PFSK-1 (cell line): ENCODE data around the gene TRAM1L1.

Source experiments
- FOXP2 ChIP-seq: optimal IDR thresholded peaks from 2 replicates; pipeline ENCODE3; 2011; ENCODE audit warnings: borderline replicate concordance, control low read depth, inconsistent platforms; ENCODE audit not compliant: insufficient read depth; ENCODE audit errors: extremely low read length, extremely low read depth
- POLR2AphosphoS5 ChIP-seq: IDR thresholded peaks from 2 replicates; pipeline ENCODE4 v1.6.1; 2012; ENCODE audit warnings: low read depth, mild to moderate bottlenecking, control low read depth, low read length, moderate library complexity
- SIN3A ChIP-seq: IDR thresholded peaks from 2 replicates; pipeline ENCODE4 v1.6.1; 2012; ENCODE audit warnings: mild to moderate bottlenecking, low read length, moderate library complexity, borderline replicate concordance; ENCODE audit not compliant: insufficient read depth
- TAF1 ChIP-seq: IDR thresholded peaks from 2 replicates; pipeline ENCODE4 v1.6.1; 2012; ENCODE audit warnings: low read length, control low read depth, borderline replicate concordance; ENCODE audit not compliant: insufficient read depth
- TF ChIP-seq, protein P1 (sequence below), 2 experiments: IDR thresholded peaks; 2 replicates each; pipeline versions ENCODE4 v1.6.1 to v1.8.0; 2011 to 2012; ENCODE audit warnings: low read depth in 2 of 2, low read length in 2 of 2, control low read depth in 1 of 2, inconsistent platforms in 1 of 2, mild to moderate bottlenecking in 1 of 2, moderate library complexity in 1 of 2; ENCODE audit not compliant: insufficient read depth in 1 of 2

The TRAM1L1 gene

DNA sequence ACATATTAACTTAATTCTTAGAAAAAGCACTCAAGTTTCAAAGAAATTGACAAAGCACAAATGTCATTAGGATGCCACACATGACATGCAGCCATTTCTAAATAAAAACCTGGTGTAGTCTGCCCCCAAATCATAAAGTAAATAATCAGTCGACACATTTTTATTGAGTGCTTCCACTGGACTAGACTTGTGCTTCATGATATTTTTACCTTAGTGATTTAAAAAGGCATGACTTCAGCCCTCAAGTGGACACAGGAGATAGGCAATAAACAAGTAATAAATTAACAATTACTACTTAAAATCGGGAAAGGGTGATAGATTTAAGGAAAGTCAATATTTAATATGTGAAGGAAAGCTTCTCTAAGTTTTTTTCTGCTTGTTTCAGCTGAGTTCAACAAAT, 7.6 kb downstream of the TRAM1L1 start:
- TF ChIP-seq POLR2AphosphoS5 (no peak), TAF1 (no peak), SIN3A (no peak), FOXP2 (no peak)
- TF ChIP-seq, protein P1, sequence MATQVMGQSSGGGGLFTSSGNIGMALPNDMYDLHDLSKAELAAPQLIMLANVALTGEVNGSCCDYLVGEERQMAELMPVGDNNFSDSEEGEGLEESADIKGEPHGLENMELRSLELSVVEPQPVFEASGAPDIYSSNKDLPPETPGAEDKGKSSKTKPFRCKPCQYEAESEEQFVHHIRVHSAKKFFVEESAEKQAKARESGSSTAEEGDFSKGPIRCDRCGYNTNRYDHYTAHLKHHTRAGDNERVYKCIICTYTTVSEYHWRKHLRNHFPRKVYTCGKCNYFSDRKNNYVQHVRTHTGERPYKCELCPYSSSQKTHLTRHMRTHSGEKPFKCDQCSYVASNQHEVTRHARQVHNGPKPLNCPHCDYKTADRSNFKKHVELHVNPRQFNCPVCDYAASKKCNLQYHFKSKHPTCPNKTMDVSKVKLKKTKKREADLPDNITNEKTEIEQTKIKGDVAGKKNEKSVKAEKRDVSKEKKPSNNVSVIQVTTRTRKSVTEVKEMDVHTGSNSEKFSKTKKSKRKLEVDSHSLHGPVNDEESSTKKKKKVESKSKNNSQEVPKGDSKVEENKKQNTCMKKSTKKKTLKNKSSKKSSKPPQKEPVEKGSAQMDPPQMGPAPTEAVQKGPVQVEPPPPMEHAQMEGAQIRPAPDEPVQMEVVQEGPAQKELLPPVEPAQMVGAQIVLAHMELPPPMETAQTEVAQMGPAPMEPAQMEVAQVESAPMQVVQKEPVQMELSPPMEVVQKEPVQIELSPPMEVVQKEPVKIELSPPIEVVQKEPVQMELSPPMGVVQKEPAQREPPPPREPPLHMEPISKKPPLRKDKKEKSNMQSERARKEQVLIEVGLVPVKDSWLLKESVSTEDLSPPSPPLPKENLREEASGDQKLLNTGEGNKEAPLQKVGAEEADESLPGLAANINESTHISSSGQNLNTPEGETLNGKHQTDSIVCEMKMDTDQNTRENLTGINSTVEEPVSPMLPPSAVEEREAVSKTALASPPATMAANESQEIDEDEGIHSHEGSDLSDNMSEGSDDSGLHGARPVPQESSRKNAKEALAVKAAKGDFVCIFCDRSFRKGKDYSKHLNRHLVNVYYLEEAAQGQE (IDR thresholded peaks at IDR 0.05; ENCODE audit: insufficient read depth in 1 of 2, low read depth in 2 of 2, low read length in 2 of 2) = no peak

DNA sequence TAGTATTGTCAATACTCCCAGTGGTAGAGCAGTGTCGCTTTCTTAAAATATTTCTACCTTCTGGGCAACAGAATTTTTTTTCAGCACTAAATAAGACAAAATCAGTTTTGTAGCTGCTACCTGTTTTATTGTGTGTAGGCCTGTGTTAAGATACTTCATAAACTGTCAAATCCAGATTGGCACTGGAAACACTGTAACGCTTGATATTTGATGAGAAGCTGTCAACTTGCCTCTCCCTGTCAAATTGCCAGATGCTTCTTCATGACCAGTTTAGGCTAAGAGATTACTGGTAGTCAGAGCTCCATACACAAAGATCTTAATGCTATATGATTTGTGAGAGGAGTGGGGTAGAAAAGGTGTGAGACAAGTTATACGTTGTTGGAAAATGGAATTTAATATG, 17.3 kb downstream of the TRAM1L1 start:
- no peak for TF ChIP-seq SIN3A
- TF ChIP-seq POLR2AphosphoS5 = no peak
- no peak for TF ChIP-seq TAF1
- TF ChIP-seq, protein P1 (IDR thresholded peaks at IDR 0.05; ENCODE audit: insufficient read depth in 1 of 2, low read depth in 2 of 2, low read length in 2 of 2) = no peak
- TF ChIP-seq FOXP2 = no peak

DNA sequence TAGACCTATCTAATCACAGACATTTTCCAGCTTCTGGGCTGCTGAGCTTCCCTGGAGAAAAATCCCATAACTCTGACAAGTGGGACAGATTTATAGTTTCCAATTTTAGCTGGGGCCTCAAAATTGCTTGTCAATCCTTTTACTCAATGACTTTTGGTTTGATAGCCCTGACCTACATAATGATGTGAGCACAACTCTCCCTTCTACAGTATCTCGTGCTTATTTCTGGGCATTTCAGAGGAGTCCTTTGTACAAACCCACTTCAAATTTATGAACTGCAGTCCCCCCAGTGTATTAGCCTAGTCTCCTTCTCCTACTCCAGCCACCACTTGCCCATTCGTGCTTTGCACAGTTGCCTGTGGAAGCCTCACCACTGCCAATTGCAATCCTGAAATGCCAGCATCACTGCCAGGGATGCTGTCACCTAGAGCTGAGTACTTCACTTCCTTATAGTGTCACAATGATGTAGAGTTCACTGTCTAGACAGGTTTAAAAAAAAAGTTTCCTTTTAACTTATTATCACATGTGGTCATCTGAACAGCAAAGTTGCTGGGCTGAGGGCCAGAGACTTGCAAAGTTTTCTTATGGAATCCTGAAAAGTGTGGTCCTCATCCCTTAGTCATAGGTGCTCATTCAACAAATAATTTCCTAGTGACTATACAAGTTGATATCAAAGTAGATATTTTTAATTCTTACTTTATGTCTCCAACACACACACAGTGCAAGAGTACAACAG, 21.2 kb downstream of the TRAM1L1 start:
- TF ChIP-seq FOXP2 (no peak), POLR2AphosphoS5 (no peak), TAF1 (no peak), SIN3A (no peak)
- TF ChIP-seq, protein P1 (IDR thresholded peaks at IDR 0.05; ENCODE audit: insufficient read depth in 1 of 2, low read depth in 2 of 2, low read length in 2 of 2) = no peak

DNA sequence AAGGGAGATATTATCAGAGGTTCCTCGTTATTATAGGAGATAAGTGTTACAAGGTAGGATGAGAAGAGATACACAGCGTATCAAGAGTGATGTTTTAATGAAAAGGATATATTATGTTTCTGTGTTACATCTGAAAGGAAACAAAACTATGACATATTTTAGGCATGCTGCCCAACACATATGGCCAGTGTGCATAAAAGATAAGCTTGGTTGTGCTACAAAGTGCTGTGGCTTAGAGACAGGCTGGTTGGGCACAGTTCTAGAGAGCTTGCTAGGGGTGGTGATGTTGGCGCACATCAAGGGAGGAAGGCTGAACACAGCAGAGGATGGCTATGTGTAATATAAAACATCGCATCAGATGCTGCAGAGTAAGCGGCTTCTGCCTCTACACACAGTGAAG, 42.4 kb downstream of the TRAM1L1 start:
- TF ChIP-seq POLR2AphosphoS5 = no peak
